LNCaP clone FGC (cell line): ENCODE data around the gene MACROD2.

Experiments
- DNase-seq: peaks from one replicate; pipeline ENCODE4 v3.0.0-alpha.2; 2011; ENCODE audit warnings: low read depth
- H3K4me3 ChIP-seq: 2 replicates; pipeline ENCODE4 v1.5.1; 2011; ENCODE audit warnings: mild to moderate bottlenecking, low read depth, low read length, control low read depth
- CTCF ChIP-seq: IDR thresholded peaks from 2 replicates; pipeline ENCODE4 v1.5.1; 2012; ENCODE audit warnings: mild to moderate bottlenecking; ENCODE audit not compliant: control insufficient read depth, insufficient read depth; ENCODE audit errors: extremely low read depth

MACROD2 gene

DNA sequence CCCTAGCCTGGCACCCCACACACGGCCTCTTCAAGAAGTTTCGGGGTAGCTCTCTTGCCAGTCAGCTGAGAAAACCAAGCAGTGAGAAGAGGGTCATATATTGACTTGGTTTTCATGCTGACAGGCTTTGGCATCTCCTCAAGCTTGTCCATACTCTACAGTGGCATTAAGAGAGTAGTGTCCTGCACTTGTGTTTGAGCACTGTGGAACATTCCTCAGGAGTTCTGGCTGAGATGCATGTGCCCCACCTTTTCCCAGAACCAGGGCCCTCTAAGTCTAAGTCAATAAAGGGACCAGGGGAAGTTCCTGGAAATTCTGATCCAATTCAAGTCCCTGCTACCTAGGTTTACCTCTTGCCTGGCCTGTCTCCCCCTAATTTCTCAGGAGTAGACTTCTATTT, 886.2 kb downstream of the MACROD2 start:
- no peak overlapping the region for H3K4me3 ChIP-seq
- TF ChIP-seq CTCF, result no peak
- no peak for DNase-seq

DNA sequence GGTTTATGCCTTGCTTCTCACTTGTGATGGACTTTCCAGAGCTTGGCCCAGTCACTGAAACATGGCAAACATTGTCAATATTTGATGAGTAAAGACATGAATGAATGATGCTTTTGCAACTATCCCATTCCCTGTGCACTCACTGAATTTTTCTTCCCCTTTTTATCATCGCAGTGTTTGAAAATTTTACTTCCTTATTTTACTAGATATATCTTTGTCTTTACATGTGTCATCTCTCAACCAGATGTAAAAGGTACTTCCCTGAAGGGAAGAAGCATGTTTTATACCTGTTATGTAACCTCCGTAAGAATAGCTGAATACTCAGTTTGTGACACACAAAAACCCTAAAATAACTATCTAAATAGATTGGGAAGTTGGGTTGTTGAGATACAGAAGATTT, 886.8 kb downstream of the MACROD2 start:
- TF ChIP-seq CTCF, result no peak
- DNase-seq, result no peak

GRCh38 chr20:14882846-14883245, 887.5 kb downstream of the MACROD2 start:
- H3K4me3 ChIP-seq, result no peak overlapping the region
- no peak for DNase-seq
- TF ChIP-seq CTCF, result no peak

More for the DNA sequence above, 886.8 kb downstream of the MACROD2 start:
- H3K4me3 ChIP-seq, result no peak overlapping the region

- no peak for TF ChIP-seq CTCF
- no peak overlapping the region for H3K4me3 ChIP-seq
- DNase-seq, result no peak
Observed at GRCh38 chr20:14883324-14883723, 888.0 kb downstream of the MACROD2 start.

DNA sequence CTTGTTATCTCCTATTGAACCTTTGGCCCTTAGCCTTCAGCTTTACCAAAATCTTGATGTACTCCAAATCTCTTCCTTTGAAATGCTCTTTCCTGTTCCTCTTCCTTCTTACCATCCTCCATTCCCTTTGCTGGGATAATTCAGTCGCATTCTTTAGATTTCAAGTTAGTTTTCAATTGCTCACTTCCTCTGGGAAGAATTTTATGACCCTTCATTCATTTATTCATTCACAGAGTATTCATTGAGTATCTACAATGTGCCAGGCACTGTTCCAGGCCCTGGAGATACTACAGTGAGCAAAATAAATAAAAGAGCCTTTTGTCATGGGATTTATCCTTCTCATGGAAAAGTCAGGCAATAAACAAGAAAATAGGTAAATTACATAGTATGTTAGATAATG, 890.3 kb downstream of the MACROD2 start:
- DNase-seq, result no peak
- H3K4me3 ChIP-seq, result no peak overlapping the region

DNA sequence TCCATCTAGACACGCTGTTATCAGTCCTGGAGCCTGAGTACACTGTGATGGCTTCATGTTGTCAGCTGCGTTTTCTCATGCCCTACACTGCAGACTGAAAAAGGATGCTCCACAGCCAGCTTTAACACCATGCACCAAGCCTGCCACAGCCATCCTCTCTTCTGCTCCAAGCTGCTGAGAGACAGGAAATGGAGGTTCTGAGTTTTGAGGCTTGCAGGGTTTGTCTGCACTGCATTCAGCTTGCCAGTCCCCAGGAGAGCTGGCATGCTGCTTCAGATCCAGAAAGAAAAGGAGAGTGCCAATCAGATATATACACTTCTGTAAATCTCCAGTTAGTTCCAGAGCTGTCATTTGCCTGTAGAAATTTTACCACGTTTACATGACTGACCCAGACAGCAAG, 892.8 kb downstream of the MACROD2 start:
- H3K4me3 ChIP-seq, result no peak overlapping the region
- TF ChIP-seq CTCF, result no peak
- DNase-seq, result no peak

More for the DNA sequence above, 890.3 kb downstream of the MACROD2 start:
- TF ChIP-seq CTCF, result no peak

GRCh38 chr20:14889496-14890255, 894.4 kb downstream of the MACROD2 start:
- TF ChIP-seq CTCF, result no peak
- H3K4me3 ChIP-seq, result no peak overlapping the region
- DNase-seq, result no peak
